DND-41 (cell line): Measurements from ENCODE around the gene LRP6.

Experiments used
- ATAC-seq: fragments of 200-7000 bp; cut with Tn5 transposase; 3 replicates; pipeline ENCODE4 v1.9.1; 2021; ENCODE audit warnings: low read depth; ENCODE audit not compliant: insufficient read depth
- DNase-seq: peaks from one replicate; pipeline ENCODE4 v3.0.0-alpha.2; 2020
- H2AFZ ChIP-seq: 2 replicates; pipeline ENCODE4 v1.6.0; 2012; ENCODE audit warnings: low read depth, low read length
- H3K27ac ChIP-seq: 2 replicates; pipeline ENCODE4 v1.5.1; 2012; ENCODE audit warnings: low read length, inconsistent platforms
- H3K27me3 ChIP-seq: fragments of 200-600 bp; sonication (generic); 2 replicates; pipeline ENCODE4 v1.6.0; 2012; ENCODE audit warnings: low read length, mild to moderate bottlenecking, inconsistent platforms; ENCODE audit not compliant: insufficient read depth, poor library complexity
- H3K36me3 ChIP-seq: 2 replicates; pipeline ENCODE4 v1.5.1; 2012; ENCODE audit warnings: low read length, inconsistent platforms; ENCODE audit not compliant: insufficient read depth
- H3K4me1 ChIP-seq: 2 replicates; pipeline ENCODE4 v1.5.1; 2012; ENCODE audit warnings: mild to moderate bottlenecking, low read length; ENCODE audit not compliant: insufficient read depth
- H3K4me2 ChIP-seq: 2 replicates; pipeline ENCODE4 v1.6.0; 2012; ENCODE audit warnings: mild to moderate bottlenecking, moderate library complexity, low read length, inconsistent platforms; ENCODE audit not compliant: insufficient read depth
- H3K4me3 ChIP-seq, 2 experiments: fragments of 200-600 bp in 1 of 2; shearing (Covaris generic) in 1 of 2; 2 replicates each; pipeline ENCODE4 v1.5.1; 2012 to 2016; ENCODE audit warnings: inconsistent platforms in 2 of 2, low read length in 2 of 2, mild to moderate bottlenecking in 2 of 2, low read depth in 1 of 2, moderate library complexity in 1 of 2
- H3K79me2 ChIP-seq: 2 replicates; pipeline ENCODE4 v1.6.0; 2012; ENCODE audit warnings: low read length, inconsistent platforms; ENCODE audit not compliant: insufficient read depth
- H3K9ac ChIP-seq: 2 replicates; pipeline ENCODE4 v1.6.0; 2012; ENCODE audit warnings: low read depth, mild to moderate bottlenecking, inconsistent platforms, low read length, moderate library complexity
- H3K9me3 ChIP-seq: 2 replicates; pipeline ENCODE4 v1.5.1; 2012; ENCODE audit warnings: low read length, moderate library complexity, mild to moderate bottlenecking, inconsistent platforms; ENCODE audit not compliant: insufficient read depth, severe bottlenecking
- H4K20me1 ChIP-seq: 2 replicates; pipeline ENCODE4 v1.6.0; 2012; ENCODE audit warnings: low read length; ENCODE audit not compliant: insufficient read depth
- CTCF ChIP-seq: IDR thresholded peaks from 2 replicates; pipeline ENCODE4 v1.5.1; 2012; ENCODE audit warnings: borderline replicate concordance, low read length, moderate library complexity, mild to moderate bottlenecking; ENCODE audit not compliant: poor library complexity, severe bottlenecking; ENCODE audit errors: extremely low read depth
- EZH2 ChIP-seq: IDR thresholded peaks from 3 replicates; pipeline ENCODE4 v1.6.1; 2012; ENCODE audit warnings: borderline replicate concordance, low read depth, mild to moderate bottlenecking, moderate library complexity, low read length, inconsistent platforms; ENCODE audit not compliant: severe bottlenecking

The LRP6 gene

GRCh38 chr12:12070674-12071656 is 195.9 kb downstream of the LRP6 start, which contains the start of gene BCL2L14:
TSS of gene BCL2L14 (plus strand) at chr12:12070939. CDS start at chr12:12079306, 8,367 bp downstream.
- no peaks in the 10 kb centered on the region for H3K36me3 ChIP-seq
- 0 out of 2 replicates have a peak within 1 kb of the TSS, but pooled peaks have one; percentile 22 for H2AFZ ChIP-seq
- no peaks in the 10 kb centered on the region for H3K9me3 ChIP-seq
- TF ChIP-seq EZH2 (no peak), CTCF (no peak)
- DNase-seq (no peak), ATAC-seq (no peak)
- no peak within 1 kb of the TSS for H3K4me3 ChIP-seq
- no peaks in the 10 kb centered on the region for H3K79me2 ChIP-seq
- H3K27me3 ChIP-seq = peaks cover 3% of the 10 kb centered on the region
- H4K20me1 ChIP-seq = no peaks in the 10 kb centered on the region
- no peaks in the 10 kb centered on the region for H3K4me1 ChIP-seq
- no peak within 1 kb of the TSS for H3K27ac ChIP-seq
- H3K4me2 ChIP-seq = no peak within 1 kb of the TSS
- no peak within 1 kb of the TSS for H3K9ac ChIP-seq

GRCh38 chr12:12069821-12070548 is 196.9 kb downstream of the LRP6 start:
- Histone ChIP-seq H3K4me1 (no peaks in the 10 kb centered on the region), H3K79me2 (no peaks in the 10 kb centered on the region), H3K4me2 (no peak overlapping the region), H4K20me1 (no peaks in the 10 kb centered on the region), H3K4me3 (no peak overlapping the region), H3K27ac (no peak overlapping the region), H3K9ac (no peak overlapping the region), H3K27me3 (peaks cover 3% of the 10 kb centered on the region), H3K9me3 (no peaks in the 10 kb centered on the region), H3K36me3 (no peaks in the 10 kb centered on the region), H2AFZ (no peak overlapping the region)
- no peak for ATAC-seq
- TF ChIP-seq CTCF (no peak), EZH2 (no peak)
- no peak for DNase-seq

GRCh38 chr12:12068751-12069150 is 198.1 kb downstream of the LRP6 start:
- H2AFZ ChIP-seq = no peak overlapping the region
- no peaks in the 10 kb centered on the region for H3K4me1 ChIP-seq
- H3K4me2 ChIP-seq = no peak overlapping the region
- H3K4me3 ChIP-seq = no peak overlapping the region
- TF ChIP-seq EZH2 (no peak), CTCF (no peak)
- H3K79me2 ChIP-seq = no peaks in the 10 kb centered on the region
- no peaks in the 10 kb centered on the region for H4K20me1 ChIP-seq
- H3K9ac ChIP-seq = no peak overlapping the region
- no peak for DNase-seq
- H3K36me3 ChIP-seq = no peaks in the 10 kb centered on the region
- peaks cover 3% of the 10 kb centered on the region for H3K27me3 ChIP-seq
- H3K9me3 ChIP-seq = no peaks in the 10 kb centered on the region
- no peak for ATAC-seq
- H3K27ac ChIP-seq = no peak overlapping the region
